Measurements from ENCODE around the gene ASCC2.
"Not testable (repeated sequence)": the region's sequence is repeated elsewhere in the genome, so short reads cannot be mapped to it uniquely, and the experiment has no call there.

The ASCC2 gene

GRCh38 chr22:29839039-29839438 lies 965 bp upstream of the ASCC2 start:
- Histone ChIP-seq H4K91ac (ENCODE audit: low read depth, low read length) (no peak overlapping the region), H2AK5ac (ENCODE audit: low read length) (no peak overlapping the region), H3K27ac (ENCODE audit: low read depth, low read length) (no peak overlapping the region), H2BK120ac (ENCODE audit: insufficient read depth, low read length, poor library complexity) (no peak overlapping the region), H3K4me3 (ENCODE audit: low read depth, low read length) (no peak overlapping the region), H3K4me2 (ENCODE audit: low read length) (no peak overlapping the region), H3K14ac (ENCODE audit: low read length) (no peak overlapping the region), H2BK12ac (ENCODE audit: low read length) (no peak overlapping the region), H3K79me2 (ENCODE audit: control insufficient read depth, insufficient read depth, low read length, poor library complexity) (peaks cover 5% of the 10 kb centered on the region), H3K18ac (ENCODE audit: low read length) (no peak overlapping the region), H4K8ac (ENCODE audit: low read depth, low read length) (peak overlapping the region; percentile 56), H2BK5ac (ENCODE audit: low read depth, low read length, poor library complexity) (no peak overlapping the region), H3K27me3 (ENCODE audit: insufficient read depth, low read length) (no peaks in the 10 kb centered on the region), H3K9me3 (ENCODE audit: insufficient read depth, low read depth, low read length) (no peaks in the 10 kb centered on the region), H3K36me3 (ENCODE audit: control insufficient read depth in 1 of 2, insufficient read depth in 2 of 2, low read length in 2 of 2) (peaks cover 0 to 2% of the 10 kb centered on the region in 2 experiments), H3K4me1 (ENCODE audit: control insufficient read depth in 1 of 2, insufficient read depth in 2 of 2, low read length in 2 of 2) (peaks cover 6 to 7% of the 10 kb centered on the region in 2 experiments), H3K79me1 (ENCODE audit: low read length) (peaks cover 4% of the 10 kb centered on the region), H3K9ac (ENCODE audit: low read length) (no peak overlapping the region), H2AFZ (ENCODE audit: insufficient read depth, low read length, poor library complexity) (no peak overlapping the region), H3K4ac (ENCODE audit: low read depth, low read length) (no peak overlapping the region), H4K12ac (ENCODE audit: low read depth, low read length) (no peak overlapping the region), H3K23ac (ENCODE audit: low read length) (no peak overlapping the region)
- WGBS (ENCODE audit: extremely low coverage, insufficient coverage, insufficient read length) = no CpG with 5 or more reads among the region's 1 CpG
- no peak for DNase-seq

- Histone ChIP-seq H3K36me3 (ENCODE audit: control insufficient read depth in 1 of 2, insufficient read depth in 2 of 2, low read length in 2 of 2) (peaks cover 0 to 2% of the 10 kb centered on the region in 2 experiments), H3K9me3 (ENCODE audit: insufficient read depth, low read depth, low read length) (no peaks in the 10 kb centered on the region), H2AK5ac (ENCODE audit: low read length) (no peak overlapping the region), H3K4me1 (ENCODE audit: control insufficient read depth in 1 of 2, insufficient read depth in 2 of 2, low read length in 2 of 2) (peaks cover 6 to 7% of the 10 kb centered on the region in 2 experiments), H3K9ac (ENCODE audit: low read length) (no peak overlapping the region), H3K4ac (ENCODE audit: low read depth, low read length) (no peak overlapping the region), H3K14ac (ENCODE audit: low read length) (peak overlapping the region; percentile 70), H3K4me3 (ENCODE audit: low read depth, low read length) (no peak overlapping the region), H3K79me1 (ENCODE audit: low read length) (peaks cover 4% of the 10 kb centered on the region), H3K27me3 (ENCODE audit: insufficient read depth, low read length) (no peaks in the 10 kb centered on the region), H3K27ac (ENCODE audit: low read depth, low read length) (no peak overlapping the region), H3K18ac (ENCODE audit: low read length) (no peak overlapping the region), H3K79me2 (ENCODE audit: control insufficient read depth, insufficient read depth, low read length, poor library complexity) (peaks cover 5% of the 10 kb centered on the region), H2BK12ac (ENCODE audit: low read length) (peak overlapping the region; percentile 65), H3K4me2 (ENCODE audit: low read length) (peak overlapping the region; percentile 62), H2BK120ac (ENCODE audit: insufficient read depth, low read length, poor library complexity) (peak overlapping the region; percentile 37), H4K8ac (ENCODE audit: low read depth, low read length) (peak overlapping the region; percentile 94), H2AFZ (ENCODE audit: insufficient read depth, low read length, poor library complexity) (peak overlapping the region; percentile 86), H2BK5ac (ENCODE audit: low read depth, low read length, poor library complexity) (no peak overlapping the region), H4K91ac (ENCODE audit: low read depth, low read length) (peak overlapping the region; percentile 50), H3K23ac (ENCODE audit: low read length) (no peak overlapping the region), H4K12ac (ENCODE audit: low read depth, low read length) (no peak overlapping the region)
- no CpG with 5 or more reads among the region's 5 CpGs for WGBS (ENCODE audit: extremely low coverage, insufficient coverage, insufficient read length)
- no peak for DNase-seq
Observed at GRCh38 chr22:29838599-29838956, 504 bp upstream of the ASCC2 start.

GRCh38 chr22:29836791-29837370 lies 1.2 kb downstream of the ASCC2 start:
- not testable (repeated sequence) for H3K4ac ChIP-seq (ENCODE audit: low read depth, low read length); H2BK5ac ChIP-seq (ENCODE audit: low read depth, low read length, poor library complexity); H2AFZ ChIP-seq (ENCODE audit: insufficient read depth, low read length, poor library complexity); H4K91ac ChIP-seq (ENCODE audit: low read depth, low read length); H3K9ac ChIP-seq (ENCODE audit: low read length); H3K79me2 ChIP-seq (ENCODE audit: control insufficient read depth, insufficient read depth, low read length, poor library complexity); H3K23ac ChIP-seq (ENCODE audit: low read length); H3K27ac ChIP-seq (ENCODE audit: low read depth, low read length); H3K18ac ChIP-seq (ENCODE audit: low read length); H3K14ac ChIP-seq (ENCODE audit: low read length); H4K8ac ChIP-seq (ENCODE audit: low read depth, low read length); H3K9me3 ChIP-seq (ENCODE audit: insufficient read depth, low read depth, low read length); H3K4me1 ChIP-seq (ENCODE audit: control insufficient read depth in 1 of 2, insufficient read depth in 2 of 2, low read length in 2 of 2); H2BK12ac ChIP-seq (ENCODE audit: low read length); H3K36me3 ChIP-seq (ENCODE audit: control insufficient read depth in 1 of 2, insufficient read depth in 2 of 2, low read length in 2 of 2); H3K79me1 ChIP-seq (ENCODE audit: low read length); H2AK5ac ChIP-seq (ENCODE audit: low read length); H2BK120ac ChIP-seq (ENCODE audit: insufficient read depth, low read length, poor library complexity); H4K12ac ChIP-seq (ENCODE audit: low read depth, low read length); H3K27me3 ChIP-seq (ENCODE audit: insufficient read depth, low read length); H3K4me3 ChIP-seq (ENCODE audit: low read depth, low read length)
- WGBS (ENCODE audit: extremely low coverage, insufficient coverage, insufficient read length) = no CpG with 5 or more reads among the region's 18 CpGs
- DNase-seq = peak; percentile 68 to 89
- peak overlapping the region; percentile 74 for H3K4me2 ChIP-seq (ENCODE audit: low read length)

GRCh38 chr22:29834046-29834445 lies 4.0 kb downstream of the ASCC2 start:
- no peak for DNase-seq
- Histone ChIP-seq H3K9me3 (ENCODE audit: insufficient read depth, low read depth, low read length) (no peaks in the 10 kb centered on the region), H4K12ac (ENCODE audit: low read depth, low read length) (no peak overlapping the region), H3K36me3 (ENCODE audit: control insufficient read depth in 1 of 2, insufficient read depth in 2 of 2, low read length in 2 of 2) (peaks cover 11 to 20% of the 10 kb centered on the region in 2 experiments), H3K18ac (ENCODE audit: low read length) (no peak overlapping the region), H3K9ac (ENCODE audit: low read length) (no peak overlapping the region), H4K8ac (ENCODE audit: low read depth, low read length) (no peak overlapping the region), H4K91ac (ENCODE audit: low read depth, low read length) (no peak overlapping the region), H3K79me1 (ENCODE audit: low read length) (peaks cover 4% of the 10 kb centered on the region), H2BK12ac (ENCODE audit: low read length) (no peak overlapping the region), H2BK120ac (ENCODE audit: insufficient read depth, low read length, poor library complexity) (no peak overlapping the region), H3K27me3 (ENCODE audit: insufficient read depth, low read length) (no peaks in the 10 kb centered on the region), H3K79me2 (ENCODE audit: control insufficient read depth, insufficient read depth, low read length, poor library complexity) (peaks cover 5% of the 10 kb centered on the region), H3K4ac (ENCODE audit: low read depth, low read length) (no peak overlapping the region), H3K23ac (ENCODE audit: low read length) (no peak overlapping the region), H3K4me1 (ENCODE audit: control insufficient read depth in 1 of 2, insufficient read depth in 2 of 2, low read length in 2 of 2) (peaks cover 6 to 7% of the 10 kb centered on the region in 2 experiments), H3K27ac (ENCODE audit: low read depth, low read length) (no peak overlapping the region), H3K4me3 (ENCODE audit: low read depth, low read length) (no peak overlapping the region), H2BK5ac (ENCODE audit: low read depth, low read length, poor library complexity) (no peak overlapping the region), H3K14ac (ENCODE audit: low read length) (no peak overlapping the region), H3K4me2 (ENCODE audit: low read length) (no peak overlapping the region), H2AK5ac (ENCODE audit: low read length) (no peak overlapping the region), H2AFZ (ENCODE audit: insufficient read depth, low read length, poor library complexity) (no peak overlapping the region)
- WGBS (ENCODE audit: extremely low coverage, insufficient coverage, insufficient read length) = no CpG with 5 or more reads among the region's 1 CpG
